ENCODE data around the gene SIRPG.

GRCh38 chr20:1706079-1706478, 48.5 kb upstream of the SIRPG start:
- no peak for TF ChIP-seq CTCF (IDR thresholded peaks at IDR 0.05)
- TF ChIP-seq POLR2A (IDR thresholded peaks at IDR 0.05), result no peak
- TF ChIP-seq EP300 (IDR thresholded peaks at IDR 0.05), result no peak

Measured in gastroesophageal sphincter (tissue), 3 donors.